UCSD-AML1 (cell line): Measurements from ENCODE around the gene TRPV4.

Source experiments
- DNase-seq: peaks from one replicate; lab custom pipeline; 2025; ENCODE audit not compliant: unreplicated experiment; lab: John Stamatoyannopoulos, UW

TRPV4 gene

GRCh38 chr12:109764123-109764522 lies 69.1 kb downstream of the TRPV4 start:
- DNase-seq = no peak

GRCh38 chr12:109763201-109763841 lies 69.9 kb downstream of the TRPV4 start:
- DNase-seq = no peak

- no peak for DNase-seq
These were observed 70.5 kb downstream of the TRPV4 start for GRCh38 chr12:109762673-109763191.

- no peak for DNase-seq
These were observed 71.0 kb downstream of the TRPV4 start for GRCh38 chr12:109762071-109762672.

- no peak for DNase-seq
These were observed 72.0 kb downstream of the TRPV4 start for GRCh38 chr12:109760930-109761921.

- no peak for DNase-seq
These were observed 72.9 kb downstream of the TRPV4 start for GRCh38 chr12:109760031-109760929.

GRCh38 chr12:109759595-109759994 lies 73.6 kb downstream of the TRPV4 start:
- DNase-seq = no peak

- DNase-seq = no peak
These were observed 74.5 kb downstream of the TRPV4 start for GRCh38 chr12:109758426-109759420.

GRCh38 chr12:109757671-109758265 lies 75.4 kb downstream of the TRPV4 start:
- DNase-seq = no peak

GRCh38 chr12:109756457-109756856 lies 76.7 kb downstream of the TRPV4 start:
- DNase-seq = no peak

- DNase-seq = no peak
These were observed 79.2 kb downstream of the TRPV4 start for GRCh38 chr12:109753959-109754358.

GRCh38 chr12:109753054-109753401 lies 80.2 kb downstream of the TRPV4 start:
- no peak for DNase-seq

GRCh38 chr12:109752117-109753053 lies 80.8 kb downstream of the TRPV4 start:
- no peak for DNase-seq

- DNase-seq = no peak
These were observed 87.9 kb downstream of the TRPV4 start for GRCh38 chr12:109744986-109745942.

- no peak for DNase-seq
These were observed 89.2 kb downstream of the TRPV4 start for GRCh38 chr12:109744026-109744425.

- no peak for DNase-seq
These were observed 89.9 kb downstream of the TRPV4 start for GRCh38 chr12:109743076-109743910.
